K562 (cell line): ENCODE results near the gene CNPY4. TPM values are rescaled to one million over a fixed set of nuclear protein-coding genes. Genes with fewer than 3 reads are reported as not detected.
A peak's percentile ranks its signal among the peaks of the same experiment; 100 is the strongest.

ENCODE experiments used
- CTBP1 ChIP-seq: fragments of 450-650 bp; IDR thresholded peaks from 2 replicates; pipeline ENCODE4 v1.6.1; 2016; ENCODE audit warnings: borderline replicate concordance
- EP400 ChIP-seq: fragments of 450-650 bp; IDR thresholded peaks from 2 replicates; pipeline ENCODE4 v1.6.1; 2017; ENCODE audit warnings: antibody characterized with exemption, mild to moderate bottlenecking, moderate library complexity
- L3MBTL2 ChIP-seq: fragments of 450-650 bp; IDR thresholded peaks from 2 replicates; pipeline ENCODE4 v1.6.1; 2016; ENCODE audit warnings: mild to moderate bottlenecking, moderate library complexity
- NFATC3 ChIP-seq: fragments of 450-650 bp; IDR thresholded peaks from 2 replicates; pipeline ENCODE4 v1.6.1; 2017; ENCODE audit warnings: mild to moderate bottlenecking
- NKRF ChIP-seq: fragments of 450-650 bp; IDR thresholded peaks from 2 replicates; pipeline ENCODE4 v1.6.1; 2016; ENCODE audit warnings: borderline replicate concordance
- RAD21 ChIP-seq, 2 experiments: fragments of 250-450 bp in 1 of 2; fragments of 450-650 bp in 1 of 2; sonication (Bioruptor Pico) in 1 of 2; formaldehyde crosslinking in 1 of 2; IDR thresholded peaks in 1 of 2; conservative IDR thresholded peaks in 1 of 2; 2 replicates each; pipeline versions ENCODE4 v1.4.0 to v1.8.0; 2020 to 2022; ENCODE audit warnings: mild to moderate bottlenecking in 2 of 2, moderate library complexity in 1 of 2
- TRIM25 ChIP-seq: fragments of 450-650 bp; IDR thresholded peaks from 2 replicates; pipeline ENCODE4 v1.7.0; 2016; ENCODE audit warnings: borderline replicate concordance
- ZBTB40 ChIP-seq, 2 experiments: fragments of 450-650 bp in 1 of 2; sonication (generic) in 1 of 2; formaldehyde crosslinking in 1 of 2; IDR thresholded peaks; 2 replicates each; pipeline versions ENCODE4 v1.7.1 to v1.9.0; 2016 to 2022; ENCODE audit warnings: inconsistent platforms in 1 of 2, mild to moderate bottlenecking in 1 of 2, missing genetic modification reagents in 1 of 2
- ZEB2 ChIP-seq: fragments of 450-650 bp; IDR thresholded peaks from 2 replicates; pipeline ENCODE4 v1.6.1; 2016
- ZNF140 ChIP-seq: fragments of 250-450 bp; sonication (Bioruptor Pico); IDR thresholded peaks from 2 replicates; pipeline ENCODE4 v1.8.0; 2021; ENCODE audit warnings: moderate library complexity, mild to moderate bottlenecking, inconsistent platforms
- ZNF24 ChIP-seq: fragments of 450-650 bp; IDR thresholded peaks from 2 replicates; pipeline ENCODE4 v1.6.1; 2016
- ZNF280B ChIP-seq: fragments of 250-450 bp; sonication (Bioruptor Pico); IDR thresholded peaks from 2 replicates; pipeline ENCODE4 v1.5.1; 2021; ENCODE audit warnings: mild to moderate bottlenecking
- polyA plus RNA-seq, 8 experiments: library from polyadenylated mRNA; depleted of rRNA in 4 of 8; stranded (reverse) in 5 of 8; unstranded in 3 of 8; fragments of >200 nt; fragmentation: Nextera tagmentation in 2 of 8; fragmentation: Illumina TruSeq in 1 of 8; extraction: Ambion mirVana in 2 of 8; extraction: Trizol in 1 of 8; gene quantifications; 2 replicates each; pipeline versions ENCODE4 v1.2.1 to v1.2.3, GENCODE V29; 2011 to 2014; ENCODE audit warnings: inconsistent platforms in 1 of 8, missing spikeins in 1 of 8
- total RNA-seq, 7 experiments: library from RNA; depleted of rRNA in 6 of 7; stranded (reverse); fragments of >200 nt in 6 of 7; fragmentation: Illumina TruSeq in 2 of 7; extraction: Trizol in 2 of 7; gene quantifications; 2 replicates each; pipeline versions ENCODE4 v1.2.1 to v1.2.3, GENCODE V29; 2011 to 2021; ENCODE audit warnings: low replicate concordance in 1 of 7

The CNPY4 gene
- total and polyA plus RNA-seq, 9 of the 15 experiments (the other 6 are each of a cell fraction or from before 2014, with no cell fraction given): 1.9 to 11.2 (median 7.0) TPM

GRCh38 chr7:100081535-100082102, 37.8 kb upstream of the CNPY4 start, which contains the start of gene ZNF3 (continued):
- peak; percentile 90 for TF ChIP-seq NKRF
- TF ChIP-seq ZNF140: no peak
- peak; percentile 89 for TF ChIP-seq CTBP1
- peak; percentile 99 for TF ChIP-seq ZBTB40 (IDR thresholded peaks at IDR 0.05)
- no peak for TF ChIP-seq ZBTB40 (CRISPR knock-in tag; IDR thresholded peaks at IDR 0.05)
- no peak for TF ChIP-seq NFATC3
- TF ChIP-seq RAD21 (CRISPR knock-in tag; conservative IDR thresholded peaks at IDR 0.05 in 1 of 2, IDR thresholded peaks at IDR 0.05 in 1 of 2): peak; percentile 86 to 91
- TF ChIP-seq ZNF280B (CRISPR knock-in tag): no peak
- peak; percentile 99 for TF ChIP-seq L3MBTL2
- no peak for TF ChIP-seq ZEB2
- peak; percentile 62; the same call in 1 of the 2 replicates for TF ChIP-seq ZNF24
- peak; percentile 100 for TF ChIP-seq EP400
- TF ChIP-seq TRIM25: no peak
